Kidney capillary endothelial cell (primary cell): ENCODE results near the gene RPL4.

Experiments
- DNase-seq: peaks from one replicate; pipeline ENCODE4 v3.0.0-alpha.2; 2018; ENCODE audit warnings: low spot score

The RPL4 gene

DNA sequence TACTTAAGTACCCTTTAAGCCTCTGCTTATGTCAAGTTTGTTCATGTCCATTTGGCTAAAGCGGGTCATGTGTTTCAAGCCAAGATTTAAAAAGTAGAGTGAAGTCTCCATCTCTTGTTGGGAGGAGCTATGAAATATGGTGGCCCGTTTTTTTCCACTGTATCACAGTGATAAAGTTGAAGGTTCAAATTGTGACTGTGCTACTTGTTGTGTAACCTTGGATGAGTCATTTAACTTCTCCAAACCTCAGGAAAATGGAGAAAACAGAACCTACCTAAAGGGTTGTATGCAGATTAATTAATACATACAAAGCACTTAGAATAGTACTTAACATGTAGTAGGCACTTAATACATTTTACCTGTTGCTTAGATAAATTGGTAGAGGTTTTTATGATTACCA lies 50.5 kb downstream of the RPL4 start:
- no peak for DNase-seq

DNA sequence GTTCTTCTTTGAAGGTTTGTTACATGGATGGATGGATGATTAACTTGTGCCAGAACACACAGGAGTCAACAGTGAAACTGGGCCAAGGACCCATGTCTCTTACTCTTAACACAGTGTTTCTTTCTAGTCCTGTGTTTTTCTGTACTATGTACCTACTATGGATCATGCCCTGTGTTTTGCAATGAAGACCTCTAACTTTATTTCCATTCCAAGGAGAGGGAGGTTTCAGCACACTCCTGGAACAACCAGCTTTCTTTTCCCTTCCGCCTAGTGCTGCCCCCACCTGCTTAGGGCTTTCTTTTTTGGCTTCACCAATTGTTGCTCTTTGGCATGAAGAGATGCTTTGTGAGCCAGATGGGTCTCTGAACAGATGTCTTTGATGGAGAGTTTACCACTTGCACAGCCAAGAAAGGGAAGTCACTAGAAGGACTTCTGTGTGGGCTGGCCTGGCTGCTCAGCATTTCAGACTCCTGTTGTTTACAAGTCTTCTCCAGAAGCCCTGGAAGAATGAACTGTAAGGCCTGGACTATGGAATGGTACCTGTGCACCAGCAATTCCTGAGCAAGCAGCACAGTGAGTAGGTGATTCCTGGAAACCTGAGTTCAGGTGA lies 51.6 kb downstream of the RPL4 start:
- DNase-seq = no peak

- no peak for DNase-seq
Measured at GRCh38 chr15:66452420-66452819, 52.2 kb downstream of the RPL4 start.
